Neural progenitor cell (in vitro differentiated cells): ENCODE data around the gene BABAM1. TPM values are rescaled to one million over a fixed set of nuclear protein-coding genes. Genes with fewer than 3 reads are reported as not detected.

Experiments used
- DNase-seq: peaks from one replicate; pipeline ENCODE4 v3.0.0-alpha.2; 2016; ENCODE audit warnings: low spot score
- H2AFZ ChIP-seq: fragments of 200-600 bp; sonication (generic); replicated peaks from 2 replicates; pipeline ENCODE4 v1.6.1; 2016; ENCODE audit warnings: antibody characterized with exemption
- H3F3A ChIP-seq: fragments of 200-600 bp; sonication (generic); 2 replicates; pipeline ENCODE4 v1.6.1; 2016; ENCODE audit warnings: antibody characterized with exemption, low read depth
- H3K27ac ChIP-seq: fragments of 200-600 bp; sonication (generic); 2 replicates; pipeline ENCODE4 v1.5.1; 2016; ENCODE audit warnings: mild to moderate bottlenecking
- H3K27me3 ChIP-seq: fragments of 200-600 bp; sonication (generic); 2 replicates; pipeline ENCODE4 v1.6.1; 2016; ENCODE audit warnings: mild to moderate bottlenecking, moderate library complexity
- H3K36me3 ChIP-seq: fragments of 200-600 bp; sonication (generic); 2 replicates; pipeline ENCODE4 v1.5.1; 2016
- H3K4me1 ChIP-seq: fragments of 200-600 bp; sonication (generic); 2 replicates; pipeline ENCODE4 v1.6.1; 2016; ENCODE audit warnings: mixed run types
- H3K4me2 ChIP-seq: fragments of 200-600 bp; sonication (generic); 2 replicates; pipeline ENCODE4 v1.6.1; 2016
- H3K4me3 ChIP-seq: fragments of 200-600 bp; sonication (generic); 2 replicates; pipeline ENCODE4 v1.5.1; 2016
- H3K79me2 ChIP-seq: fragments of 200-600 bp; sonication (generic); 2 replicates; pipeline ENCODE4 v1.6.1; 2016; ENCODE audit warnings: low read depth
- H3K9ac ChIP-seq: fragments of 200-600 bp; sonication (generic); 2 replicates; pipeline ENCODE4 v1.6.1; 2016
- H3K9me3 ChIP-seq: fragments of 200-600 bp; sonication (generic); 2 replicates; pipeline ENCODE4 v1.5.1; 2016; ENCODE audit warnings: low read depth
- H4K20me1 ChIP-seq: fragments of 200-600 bp; sonication (generic); 2 replicates; pipeline ENCODE4 v1.6.1; 2016; ENCODE audit warnings: low read depth
- H3K27ac Mint-ChIP-seq: 3 replicates; pipeline ENCODE4 v1.8.0; 2021; ENCODE audit warnings: mixed read lengths
- H3K27me3 Mint-ChIP-seq: 2 replicates; pipeline ENCODE4 v1.8.0; 2022; ENCODE audit warnings: low read depth, mild to moderate bottlenecking, inconsistent platforms, moderate library complexity, mixed read lengths; ENCODE audit not compliant: insufficient read depth
- H3K36me3 Mint-ChIP-seq: 3 replicates; pipeline ENCODE4 v1.8.0; 2021; ENCODE audit warnings: mixed read lengths
- H3K4me1 Mint-ChIP-seq: 3 replicates; pipeline ENCODE4 v1.8.0; 2021; ENCODE audit warnings: mixed read lengths
- H3K4me3 Mint-ChIP-seq: 3 replicates; pipeline ENCODE4 v1.8.0; 2021; ENCODE audit warnings: mild to moderate bottlenecking, moderate library complexity, mixed read lengths
- H3K9me3 Mint-ChIP-seq: 3 replicates; pipeline ENCODE4 v1.8.0; 2020; ENCODE audit warnings: mixed read lengths
- CTCF ChIP-seq: fragments of 200-600 bp; sonication (generic); IDR thresholded peaks from 2 replicates; pipeline ENCODE4 v1.5.1; 2017; ENCODE audit warnings: antibody characterized with exemption, mild to moderate bottlenecking
- EZH2 ChIP-seq: fragments of 200-600 bp; sonication (generic); IDR thresholded peaks from 2 replicates; pipeline ENCODE4 v1.6.1; 2017; ENCODE audit warnings: antibody characterized with exemption, mild to moderate bottlenecking, moderate library complexity
- EZH2phosphoT487 ChIP-seq: fragments of 200-600 bp; sonication (generic); IDR thresholded peaks from 2 replicates; pipeline ENCODE4 v1.6.1; 2017; ENCODE audit warnings: antibody characterized with exemption
- total RNA-seq: library from RNA; depleted of rRNA; stranded (reverse); fragments of >200 nt; gene quantifications from 2 replicates; pipeline ENCODE4 v1.2.3, GENCODE V29; 2015; ENCODE audit warnings: low replicate concordance

Gene BABAM1
- total RNA-seq, 1 donor from 2014 or later, result 89.8 TPM

GRCh38 chr19:17282488-17283125 is 15.4 kb downstream of the BABAM1 start:
- H3K4me3 ChIP-seq, result peak overlapping the region; percentile 40
- no peaks in the 10 kb centered on the region for H3K79me2 ChIP-seq
- peak overlapping the region; percentile 73 for H3K4me2 ChIP-seq
- H3K27ac ChIP-seq, result no peak overlapping the region
- TF ChIP-seq EZH2 (peak; percentile 41), CTCF (peak; percentile 86), EZH2phosphoT487 (no peak)
- H3K36me3 ChIP-seq, result no peaks in the 10 kb centered on the region
- no peaks in the 10 kb centered on the region for H3K4me1 ChIP-seq
- H3K9ac ChIP-seq, result no peak overlapping the region
- Mint-ChIP-seq H3K27ac (no peak overlapping the region), H3K27me3 (peaks cover 7% of the 10 kb centered on the region), H3K4me1 (peaks cover 5% of the 10 kb centered on the region), H3K4me3 (peak overlapping the region; percentile 86), H3K36me3 (peaks cover 2% of the 10 kb centered on the region), H3K9me3 (no peaks in the 10 kb centered on the region)
- no peaks in the 10 kb centered on the region for H3K9me3 ChIP-seq
- DNase-seq, result peak; percentile 93
- peaks cover 18% of the 10 kb centered on the region for H3K27me3 ChIP-seq
- H3F3A ChIP-seq, result peaks cover 25% of the 10 kb centered on the region
- H2AFZ ChIP-seq, result peak overlapping the region; percentile 58
- no peaks in the 10 kb centered on the region for H4K20me1 ChIP-seq

GRCh38 chr19:17283504-17283996 is 16.3 kb downstream of the BABAM1 start:
- TF ChIP-seq CTCF (no peak), EZH2 (no peak), EZH2phosphoT487 (no peak)
- Histone ChIP-seq H3K27ac (no peak overlapping the region), H3F3A (peaks cover 31% of the 10 kb centered on the region), H2AFZ (no peak overlapping the region), H3K36me3 (no peaks in the 10 kb centered on the region), H3K4me3 (no peak overlapping the region), H3K9ac (no peak overlapping the region), H3K9me3 (no peaks in the 10 kb centered on the region), H3K4me2 (no peak overlapping the region), H4K20me1 (no peaks in the 10 kb centered on the region), H3K79me2 (no peaks in the 10 kb centered on the region), H3K27me3 (peaks cover 18% of the 10 kb centered on the region), H3K4me1 (no peaks in the 10 kb centered on the region)
- no peaks in the 10 kb centered on the region for H3K9me3 Mint-ChIP-seq
- H3K4me1 Mint-ChIP-seq, result peaks cover 5% of the 10 kb centered on the region
- peaks cover 7% of the 10 kb centered on the region for H3K27me3 Mint-ChIP-seq
- peak overlapping the region; percentile 38 for H3K4me3 Mint-ChIP-seq
- H3K36me3 Mint-ChIP-seq, result peaks cover 2% of the 10 kb centered on the region
- H3K27ac Mint-ChIP-seq, result peak overlapping the region; percentile 69
- no peak for DNase-seq

GRCh38 chr19:17285415-17286135 is 18.3 kb downstream of the BABAM1 start:
- Histone ChIP-seq H3F3A (peaks cover 28% of the 10 kb centered on the region), H3K79me2 (no peaks in the 10 kb centered on the region), H3K4me1 (no peaks in the 10 kb centered on the region), H3K27me3 (peaks cover 18% of the 10 kb centered on the region), H3K4me3 (no peak overlapping the region), H3K27ac (no peak overlapping the region), H4K20me1 (no peaks in the 10 kb centered on the region), H3K4me2 (no peak overlapping the region), H2AFZ (no peak overlapping the region), H3K9ac (no peak overlapping the region), H3K36me3 (no peaks in the 10 kb centered on the region), H3K9me3 (no peaks in the 10 kb centered on the region)
- no peak overlapping the region for H3K4me3 Mint-ChIP-seq
- DNase-seq, result no peak
- H3K27me3 Mint-ChIP-seq, result peaks cover 6% of the 10 kb centered on the region
- peak overlapping the region; percentile 14 for H3K27ac Mint-ChIP-seq
- no peak for TF ChIP-seq EZH2
- TF ChIP-seq CTCF, result no peak
- no peak for TF ChIP-seq EZH2phosphoT487
- H3K4me1 Mint-ChIP-seq, result peaks cover 5% of the 10 kb centered on the region
- H3K9me3 Mint-ChIP-seq, result no peaks in the 10 kb centered on the region
- H3K36me3 Mint-ChIP-seq, result no peaks in the 10 kb centered on the region
